Activated CD4-positive, alpha-beta T cell treated with anti-CD3 and anti-CD28 coated beads, Interleukin-2, amount 50 U/mL, for 48 hours (primary cell): Measurements from ENCODE around the gene LENG9.

Source experiments
- DNase-seq, 2 experiments: peaks; one replicate each; pipeline ENCODE4 v3.0.0-alpha.2; 2020

The LENG9 gene

GRCh38 chr19:54418930-54419800, 44.4 kb downstream of the LENG9 start:
- no peak for DNase-seq

GRCh38 chr19:54418030-54418929, 45.3 kb downstream of the LENG9 start:
- DNase-seq = peak in 1 of 2 experiments; percentile 33

- no peak for DNase-seq
These were observed 46.7 kb downstream of the LENG9 start for GRCh38 chr19:54416695-54417491.

GRCh38 chr19:54415901-54416673, 47.5 kb downstream of the LENG9 start:
- no peak for DNase-seq

GRCh38 chr19:54415208-54415900, 48.2 kb downstream of the LENG9 start, which contains the start of gene TTYH1:
Gene TTYH1, plus strand, starts transcription at chr19:54415464. Its CDS starts 89 bp downstream, at chr19:54415553.
- peak; percentile 40 to 41 for DNase-seq

GRCh38 chr19:54414156-54414555, 49.4 kb downstream of the LENG9 start:
- DNase-seq = no peak

- no peak for DNase-seq
These were observed 50.7 kb downstream of the LENG9 start for GRCh38 chr19:54412877-54413276.
